ENCODE measurements around the gene FCN1. TPM values are rescaled to one million over a fixed set of nuclear protein-coding genes. Genes with fewer than 3 reads are reported as not detected.
A peak's percentile ranks its signal among the peaks of the same experiment; 100 is the strongest.

Gene FCN1
- total and polyA plus RNA-seq, 2 of the 8 experiments (the other 6 are each of a cell fraction or from before 2014, with no cell fraction given): not detected

- ChIA-PET CTCF (ENCODE audit: partially characterized antibody) (interaction anchor here (0.9 kb wide), 1 partner anchor 121 kb away, joined by 3 read pairs; no protein-coding TSS in a partner anchor), POLR2A (ENCODE audit: partially characterized antibody) (no interaction called here)
- Histone ChIP-seq H3K36me3 (ENCODE audit: control insufficient read depth in 2 of 4, insufficient read depth in 4 of 4, low read length in 3 of 4) (no peaks in the 10 kb centered on the region; a peak in 1 of 8 replicates), H3K56ac (replicated peaks; ENCODE audit: insufficient read length, low read depth, low read length) (no peak overlapping the region), H3K4me3 (ENCODE audit: extremely low read depth in 1 of 4, insufficient read depth in 2 of 4, low read depth in 3 of 4, low read length in 4 of 4) (no peak overlapping the region), H3K23me2 (ENCODE audit: low read depth, low read length) (no peaks in the 10 kb centered on the region), H3K4me1 (replicated peaks in 1 of 4; ENCODE audit: control insufficient read depth in 3 of 4, insufficient read depth in 4 of 4, low read length in 3 of 4) (no peaks in the 10 kb centered on the region), H4K5ac (ENCODE audit: insufficient read length, low read depth, low read length) (no peak overlapping the region), H3K18ac (ENCODE audit: extremely low read depth, low read length) (no peak overlapping the region), H3K14ac (ENCODE audit: insufficient read length) (no peak overlapping the region), H2AFZ (ENCODE audit: low read length) (no peak overlapping the region), H3K4ac (replicated peaks; ENCODE audit: insufficient read length, low read depth, low read length) (no peak overlapping the region), H2BK5ac (ENCODE audit: low read depth, low read length) (peak overlapping the region; percentile 24; the same call in 1 of the 2 replicates), H3K27me3 (replicated peaks in 1 of 4; ENCODE audit: control insufficient read depth in 3 of 4, extremely low read depth in 1 of 4, insufficient read depth in 3 of 4, low read length in 3 of 4) (no peaks in the 10 kb centered on the region), H2BK20ac (ENCODE audit: low read length) (no peak overlapping the region), H2BK15ac (ENCODE audit: low read length) (peak overlapping the region; percentile 100), H4K91ac (replicated peaks; ENCODE audit: insufficient read length, low read length) (peak overlapping the region; percentile 69), H3K23ac (ENCODE audit: insufficient read length) (no peak overlapping the region), H3K9me3 (ENCODE audit: insufficient read depth in 2 of 2, low read depth in 1 of 2, low read length in 1 of 2) (peaks cover 0 to 4% of the 10 kb centered on the region in 2 experiments; a peak in 2 of 4 replicates), H3K27ac (ENCODE audit: low read depth, low read length) (no peak overlapping the region), H3K4me2 (ENCODE audit: insufficient read depth in 1 of 2, low read depth in 2 of 2, low read length in 2 of 2) (no peak overlapping the region), H4K20me1 (replicated peaks in 1 of 2; ENCODE audit: control insufficient read depth in 1 of 2, insufficient read depth in 2 of 2, low read length in 2 of 2) (no peaks in the 10 kb centered on the region), H4K8ac (ENCODE audit: extremely low read depth, insufficient read depth, low read length) (0 out of 2 replicates have a peak overlapping the region, but pooled peaks have one; percentile 4), H2AK5ac (ENCODE audit: low read depth, low read length) (peak overlapping the region; percentile 97; the same call in 1 of the 2 replicates), H3K79me1 (ENCODE audit: low read depth, low read length) (no peaks in the 10 kb centered on the region), H2BK12ac (ENCODE audit: low read depth, low read length) (no peak overlapping the region; the same call in 1 of the 2 replicates), H3K9ac (replicated peaks in 1 of 4; ENCODE audit: extremely low read depth in 1 of 4, low read depth in 3 of 4, low read length in 3 of 4) (no peak overlapping the region), H2BK120ac (replicated peaks; ENCODE audit: low read depth, low read length) (no peak overlapping the region), H3K79me2 (ENCODE audit: control insufficient read depth in 1 of 2, insufficient read depth in 2 of 2, low read length in 2 of 2) (no peaks in the 10 kb centered on the region)
- no peak for FAIRE-seq
- no peak for DNase-seq (ENCODE audit: low read depth in 1 of 2, low spot score in 2 of 2)
- TF ChIP-seq SUZ12 (IDR thresholded peaks at IDR 0.05; ENCODE audit: low read length): no peak
- no peak for TF ChIP-seq KDM1A (IDR thresholded peaks at IDR 0.05; ENCODE audit: borderline replicate concordance, low read length)
- TF ChIP-seq HDAC2 (IDR thresholded peaks at IDR 0.05; ENCODE audit: borderline replicate concordance in 1 of 2, low read depth in 2 of 2, low read length in 2 of 2): no peak
- no peak for TF ChIP-seq POU5F1 (IDR thresholded peaks at IDR 0.05; ENCODE audit: low read depth, low read length)
- TF ChIP-seq GTF2F1 (IDR thresholded peaks at IDR 0.05; ENCODE audit: borderline replicate concordance, low read depth, low read length): no peak
- no peak for TF ChIP-seq POLR2A (IDR thresholded peaks at IDR 0.05; ENCODE audit: control extremely low read depth in 1 of 2, low read depth in 2 of 2, low read length in 2 of 2)
- no peak for TF ChIP-seq RBBP5 (IDR thresholded peaks at IDR 0.05; ENCODE audit: borderline replicate concordance, low read depth, low read length)
- no peak for TF ChIP-seq CTCF (IDR thresholded peaks at IDR 0.05; ENCODE audit: control extremely low read depth in 1 of 3, insufficient read depth in 1 of 3, low read depth in 1 of 3, low read length in 3 of 3)
- TF ChIP-seq MAFK (IDR thresholded peaks at IDR 0.05; ENCODE audit: low read depth, low read length): no peak
- TF ChIP-seq CREB1 (IDR thresholded peaks at IDR 0.05): no peak
- 92% methylated on average over 17 of the region's 17 CpGs; no CpG with 5 or more reads in 1 of the 2 experiments for WGBS, 2 experiments (ENCODE audit: extremely low coverage in 1 of 2, insufficient coverage in 1 of 2, insufficient read length in 1 of 2, insufficient replicate concordance in 2 of 2, low coverage in 1 of 2, low lambda C conversion rate in 2 of 2, missing lambda C conversion rate in 1 of 2)
Observed at GRCh38 chr9:134861595-134862334, 55.9 kb downstream of the FCN1 start.

All from H1 (cell line).